Measurements from ENCODE around the gene REEP6. TPM values are rescaled to one million over a fixed set of nuclear protein-coding genes. Genes with fewer than 3 reads are reported as not detected.

REEP6 gene
- total RNA-seq, 1 donor from 2014 or later, result 1.2 TPM

- TF ChIP-seq CTCF (IDR thresholded peaks at IDR 0.05), result no peak
- no peak overlapping the region for H3K4me3 ChIP-seq
- no peak for DNase-seq
- intact Hi-C loops (cut with DNase I), result no loop called here
- peaks cover 10% of the 10 kb centered on the region for H3K4me1 ChIP-seq
- no peak overlapping the region for H3K27ac ChIP-seq
- H3K27me3 ChIP-seq, result peaks cover 53% of the 10 kb centered on the region
- H3K36me3 ChIP-seq, result no peaks in the 10 kb centered on the region
- no peak for ATAC-seq
- no peaks in the 10 kb centered on the region for H3K9me3 ChIP-seq
These were observed 20.6 kb downstream of the REEP6 start for GRCh38 chr19:1511318-1512317.

- intact Hi-C loops (cut with DNase I), result no loop called here
- ATAC-seq (peak; percentile 72), DNase-seq (peak; percentile 81)
- Histone ChIP-seq H3K27me3 (peaks cover 56% of the 10 kb centered on the region), H3K4me1 (peaks cover 7% of the 10 kb centered on the region), H3K9me3 (no peaks in the 10 kb centered on the region), H3K27ac (no peak within 1 kb of the TSS), H3K4me3 (peak within 1 kb of the TSS; percentile 45), H3K36me3 (no peaks in the 10 kb centered on the region)
- no peak for TF ChIP-seq CTCF (IDR thresholded peaks at IDR 0.05)
These were observed 21.9 kb downstream of the REEP6 start, which contains the start of gene ADAMTSL5 for GRCh38 chr19:1512671-1513498. TSS of gene ADAMTSL5 (minus strand) at chr19:1513019. CDS start at chr19:1510943, 2,076 bp downstream.

GRCh38 chr19:1513499-1514294 is 22.7 kb downstream of the REEP6 start:
- H3K27ac ChIP-seq, result no peak overlapping the region
- no peaks in the 10 kb centered on the region for H3K36me3 ChIP-seq
- H3K4me1 ChIP-seq, result peaks cover 7% of the 10 kb centered on the region
- peaks cover 56% of the 10 kb centered on the region for H3K27me3 ChIP-seq
- DNase-seq, result peak; percentile 85
- peak overlapping the region; percentile 45 for H3K4me3 ChIP-seq
- intact Hi-C loops (cut with DNase I), result no loop called here
- ATAC-seq, result peak; percentile 76
- peak; percentile 54 for TF ChIP-seq CTCF (IDR thresholded peaks at IDR 0.05)
- no peaks in the 10 kb centered on the region for H3K9me3 ChIP-seq

GRCh38 chr19:1514295-1514661 is 23.3 kb downstream of the REEP6 start:
- H3K4me3 ChIP-seq, result no peak overlapping the region
- intact Hi-C loops (cut with DNase I), result no loop called here
- ATAC-seq (no peak), DNase-seq (no peak)
- H3K36me3 ChIP-seq, result no peaks in the 10 kb centered on the region
- H3K27ac ChIP-seq, result no peak overlapping the region
- TF ChIP-seq CTCF (IDR thresholded peaks at IDR 0.05), result no peak
- peaks cover 56% of the 10 kb centered on the region for H3K27me3 ChIP-seq
- peaks cover 7% of the 10 kb centered on the region for H3K4me1 ChIP-seq
- H3K9me3 ChIP-seq, result no peaks in the 10 kb centered on the region
